C4-2B (cell line): ENCODE results near the gene RNPS1.

Experiments used
- ZFX ChIP-seq: fragments of 450-650 bp; IDR thresholded peaks from 2 replicates; pipeline ENCODE4 v1.6.1; 2017
- TF ChIP-seq, protein P1 (sequence below): fragments of 450-650 bp; conservative IDR thresholded peaks from 2 replicates; pipeline ENCODE4 v1.5.1; 2017; ENCODE audit warnings: mild to moderate bottlenecking

- TF ChIP-seq, protein P1, sequence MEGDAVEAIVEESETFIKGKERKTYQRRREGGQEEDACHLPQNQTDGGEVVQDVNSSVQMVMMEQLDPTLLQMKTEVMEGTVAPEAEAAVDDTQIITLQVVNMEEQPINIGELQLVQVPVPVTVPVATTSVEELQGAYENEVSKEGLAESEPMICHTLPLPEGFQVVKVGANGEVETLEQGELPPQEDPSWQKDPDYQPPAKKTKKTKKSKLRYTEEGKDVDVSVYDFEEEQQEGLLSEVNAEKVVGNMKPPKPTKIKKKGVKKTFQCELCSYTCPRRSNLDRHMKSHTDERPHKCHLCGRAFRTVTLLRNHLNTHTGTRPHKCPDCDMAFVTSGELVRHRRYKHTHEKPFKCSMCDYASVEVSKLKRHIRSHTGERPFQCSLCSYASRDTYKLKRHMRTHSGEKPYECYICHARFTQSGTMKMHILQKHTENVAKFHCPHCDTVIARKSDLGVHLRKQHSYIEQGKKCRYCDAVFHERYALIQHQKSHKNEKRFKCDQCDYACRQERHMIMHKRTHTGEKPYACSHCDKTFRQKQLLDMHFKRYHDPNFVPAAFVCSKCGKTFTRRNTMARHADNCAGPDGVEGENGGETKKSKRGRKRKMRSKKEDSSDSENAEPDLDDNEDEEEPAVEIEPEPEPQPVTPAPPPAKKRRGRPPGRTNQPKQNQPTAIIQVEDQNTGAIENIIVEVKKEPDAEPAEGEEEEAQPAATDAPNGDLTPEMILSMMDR: no peak
- no peak for TF ChIP-seq ZFX
Observed at GRCh38 chr16:2273484-2273883, 5.6 kb upstream of the RNPS1 start.
